PFSK-1 (cell line): ENCODE data around the gene DBF4B.

ENCODE experiments used
- FOXP2 ChIP-seq: optimal IDR thresholded peaks from 2 replicates; pipeline ENCODE3; 2011; ENCODE audit warnings: borderline replicate concordance, control low read depth, inconsistent platforms; ENCODE audit not compliant: insufficient read depth; ENCODE audit errors: extremely low read length, extremely low read depth
- POLR2AphosphoS5 ChIP-seq: IDR thresholded peaks from 2 replicates; pipeline ENCODE4 v1.6.1; 2012; ENCODE audit warnings: low read depth, mild to moderate bottlenecking, control low read depth, low read length, moderate library complexity
- REST ChIP-seq, 2 experiments: IDR thresholded peaks; 2 replicates each; pipeline versions ENCODE4 v1.6.1 to v1.8.0; 2011 to 2012; ENCODE audit warnings: low read depth in 2 of 2, low read length in 2 of 2, control low read depth in 1 of 2, inconsistent platforms in 1 of 2, mild to moderate bottlenecking in 1 of 2, moderate library complexity in 1 of 2; ENCODE audit not compliant: insufficient read depth in 1 of 2
- SIN3A ChIP-seq: IDR thresholded peaks from 2 replicates; pipeline ENCODE4 v1.6.1; 2012; ENCODE audit warnings: mild to moderate bottlenecking, low read length, moderate library complexity, borderline replicate concordance; ENCODE audit not compliant: insufficient read depth
- TAF1 ChIP-seq: IDR thresholded peaks from 2 replicates; pipeline ENCODE4 v1.6.1; 2012; ENCODE audit warnings: low read length, control low read depth, borderline replicate concordance; ENCODE audit not compliant: insufficient read depth

GRCh38 chr17:44758414-44759085, 50.1 kb downstream of the DBF4B start, which contains the start of gene ADAM11:
- TF ChIP-seq REST (IDR thresholded peaks at IDR 0.05; ENCODE audit: insufficient read depth in 1 of 2, low read depth in 2 of 2, low read length in 2 of 2) = no peak
- no peak for TF ChIP-seq POLR2AphosphoS5
- TF ChIP-seq SIN3A = no peak
- no peak for TF ChIP-seq TAF1
- TF ChIP-seq FOXP2 = no peak
